HepG2 (cell line): Measurements from ENCODE around the gene SWSAP1. TPM values are rescaled to one million over a fixed set of nuclear protein-coding genes. Genes with fewer than 3 reads are reported as not detected.

ENCODE experiments used
- CCAR2 ChIP-seq: fragments of 200-400 bp; formaldehyde crosslinking; optimal IDR thresholded peaks from 2 replicates; pipeline ENCODE3; 2018; ENCODE audit warnings: low read depth, mild to moderate bottlenecking, low read length, moderate library complexity
- GABPA ChIP-seq, 2 experiments: IDR thresholded peaks; 2 replicates each; pipeline ENCODE4 v1.6.1; 2011 to 2016; ENCODE audit warnings: low read depth in 2 of 2, low read length in 1 of 2, missing biosample characterization in 1 of 2, missing genetic modification characterization in 1 of 2
- HOXA3 ChIP-seq: sonication (generic); formaldehyde crosslinking; IDR thresholded peaks from 2 replicates; pipeline ENCODE4 v1.5.0; 2020; ENCODE audit warnings: missing genetic modification reagents
- KDM5B ChIP-seq: sonication (generic); formaldehyde crosslinking; IDR thresholded peaks from 2 replicates; pipeline ENCODE4 v1.4.0; 2020; ENCODE audit warnings: missing genetic modification reagents, mild to moderate bottlenecking, borderline replicate concordance
- MEIS1 ChIP-seq: sonication (generic); formaldehyde crosslinking; IDR thresholded peaks from 2 replicates; pipeline ENCODE4 v1.9.0; 2021; ENCODE audit warnings: mild to moderate bottlenecking, missing genetic modification reagents, moderate library complexity, borderline replicate concordance
- ZNF383 ChIP-seq: sonication (generic); formaldehyde crosslinking; IDR thresholded peaks from 2 replicates; pipeline ENCODE4 v1.4.0; 2020; ENCODE audit warnings: missing genetic modification reagents, mild to moderate bottlenecking, borderline replicate concordance
- ZNF570 ChIP-seq: sonication (generic); formaldehyde crosslinking; IDR thresholded peaks from 2 replicates; pipeline ENCODE4 v1.4.0; 2020; ENCODE audit warnings: mild to moderate bottlenecking, missing genetic modification reagents, borderline replicate concordance
- ZNF75D ChIP-seq: sonication (generic); formaldehyde crosslinking; IDR thresholded peaks from 2 replicates; pipeline ENCODE4 v1.8.1; 2023; ENCODE audit warnings: missing genetic modification reagents, mild to moderate bottlenecking, borderline replicate concordance
- ZNF782 ChIP-seq: sonication (generic); formaldehyde crosslinking; IDR thresholded peaks from 2 replicates; pipeline ENCODE4 v1.4.0; 2020; ENCODE audit warnings: missing genetic modification reagents, mild to moderate bottlenecking, borderline replicate concordance
- ZSCAN31 ChIP-seq: sonication (generic); formaldehyde crosslinking; IDR thresholded peaks from 2 replicates; pipeline ENCODE4 v1.5.0; 2020; ENCODE audit warnings: low read depth, mild to moderate bottlenecking, missing genetic modification reagents
- polyA plus RNA-seq, 8 experiments: library from polyadenylated mRNA; depleted of rRNA in 3 of 8; stranded (reverse) in 7 of 8; unstranded in 1 of 8; fragments of >200 nt; fragmentation: Illumina TruSeq in 4 of 8; extraction: Trizol in 4 of 8; gene quantifications; 2 replicates each; pipeline versions ENCODE4 v1.2.1 to v1.2.3, GENCODE V29; 2011 to 2016; ENCODE audit warnings: low read depth in 4 of 8, missing spikeins in 1 of 8, mixed read lengths in 1 of 8; ENCODE audit not compliant: insufficient read depth in 1 of 8
- total RNA-seq, 5 experiments: library from RNA; depleted of rRNA; stranded (reverse); fragments of >200 nt; fragmentation: Illumina TruSeq; extraction: Trizol; gene quantifications; 2 replicates each; pipeline ENCODE4 v1.2.3, GENCODE V29; 2016; ENCODE audit warnings: low read depth in 1 of 5
- TF ChIP-seq, protein P1 (sequence below): sonication (generic); formaldehyde crosslinking; IDR thresholded peaks from 2 replicates; pipeline ENCODE4 v1.4.0; 2020; ENCODE audit warnings: missing genetic modification reagents
- TF ChIP-seq, protein P2 (sequence below), 2 experiments: IDR thresholded peaks; 2 replicates each; pipeline ENCODE4 v1.6.1; 2011 to 2012; ENCODE audit warnings: low read length in 2 of 2, borderline replicate concordance in 1 of 2, low read depth in 1 of 2, mild to moderate bottlenecking in 1 of 2, moderate library complexity in 1 of 2
- TF ChIP-seq, protein P3 (sequence below): fragments of 450-650 bp; IDR thresholded peaks from 2 replicates; pipeline ENCODE4 v1.6.1; 2017

Gene SWSAP1
- total and polyA plus RNA-seq, 2 of the 13 experiments (the other 11 are each of a cell fraction or from before 2014, with no cell fraction given) = 2.7 to 3.3 TPM

DNA sequence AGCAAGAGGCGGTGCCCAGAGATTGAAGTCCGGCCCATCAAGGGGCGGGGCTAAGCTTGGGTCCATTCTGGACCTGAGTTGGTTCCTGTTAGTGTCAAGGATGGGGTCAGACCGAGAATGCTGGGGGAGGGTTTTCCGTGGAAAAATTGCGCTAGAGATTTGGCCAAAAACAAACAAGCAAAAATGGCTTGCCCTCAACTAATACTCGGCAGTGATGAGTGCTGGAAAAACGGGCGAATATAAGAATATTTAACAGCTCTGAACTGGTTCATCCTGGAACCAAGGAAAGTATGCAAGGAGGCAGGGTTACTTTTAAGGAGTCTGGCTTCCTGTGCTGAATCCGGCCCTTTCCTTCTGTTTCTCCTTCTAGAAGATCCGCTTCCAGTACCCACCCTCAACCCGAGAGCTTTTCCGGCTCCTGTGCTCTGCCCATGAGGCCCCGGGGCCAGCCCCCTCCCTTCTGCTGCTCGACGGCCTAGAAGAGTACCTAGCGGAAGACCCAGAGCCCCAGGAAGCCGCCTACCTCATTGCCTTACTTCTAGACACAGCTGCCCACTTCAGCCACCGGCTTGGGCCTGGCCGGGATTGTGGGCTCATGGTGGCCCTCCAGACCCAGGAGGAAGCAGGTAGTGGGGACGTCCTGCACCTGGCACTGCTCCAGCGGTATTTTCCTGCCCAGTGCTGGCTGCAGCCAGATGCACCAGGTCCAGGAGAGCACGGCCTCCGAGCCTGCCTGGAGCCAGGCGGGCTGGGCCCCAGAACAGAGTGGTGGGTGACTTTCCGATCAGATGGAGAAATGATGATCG is 880 bp downstream of the SWSAP1 start (continued):
- TF ChIP-seq GABPA (IDR thresholded peaks at IDR 0.05; ENCODE audit: low read depth, low read length) (no peak), GABPA (CRISPR knock-in tag; IDR thresholded peaks at IDR 0.05; ENCODE audit: low read depth) (no peak), KDM5B (CRISPR knock-in tag) (0 out of 2 replicates have a peak, but pooled peaks have one; percentile 33), HOXA3 (CRISPR knock-in tag) (no peak; the same call in 1 of the 2 replicates), ZNF383 (CRISPR knock-in tag) (peak; percentile 75; the same call in 1 of the 2 replicates), ZNF570 (0 out of 2 replicates have a peak, but pooled peaks have one; percentile 61), CCAR2 (no peak), ZNF75D (CRISPR knock-in tag) (no peak), MEIS1 (CRISPR knock-in tag) (0 out of 2 replicates have a peak, but pooled peaks have one; percentile 48), ZSCAN31 (CRISPR knock-in tag) (peak; percentile 80; the same call in 1 of the 2 replicates), ZNF782 (CRISPR knock-in tag) (peak; percentile 25; the same call in 1 of the 2 replicates)
- TF ChIP-seq, protein P1, sequence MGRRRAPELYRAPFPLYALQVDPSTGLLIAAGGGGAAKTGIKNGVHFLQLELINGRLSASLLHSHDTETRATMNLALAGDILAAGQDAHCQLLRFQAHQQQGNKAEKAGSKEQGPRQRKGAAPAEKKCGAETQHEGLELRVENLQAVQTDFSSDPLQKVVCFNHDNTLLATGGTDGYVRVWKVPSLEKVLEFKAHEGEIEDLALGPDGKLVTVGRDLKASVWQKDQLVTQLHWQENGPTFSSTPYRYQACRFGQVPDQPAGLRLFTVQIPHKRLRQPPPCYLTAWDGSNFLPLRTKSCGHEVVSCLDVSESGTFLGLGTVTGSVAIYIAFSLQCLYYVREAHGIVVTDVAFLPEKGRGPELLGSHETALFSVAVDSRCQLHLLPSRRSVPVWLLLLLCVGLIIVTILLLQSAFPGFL (CRISPR knock-in tag) = no peak
- TF ChIP-seq, protein P2, sequence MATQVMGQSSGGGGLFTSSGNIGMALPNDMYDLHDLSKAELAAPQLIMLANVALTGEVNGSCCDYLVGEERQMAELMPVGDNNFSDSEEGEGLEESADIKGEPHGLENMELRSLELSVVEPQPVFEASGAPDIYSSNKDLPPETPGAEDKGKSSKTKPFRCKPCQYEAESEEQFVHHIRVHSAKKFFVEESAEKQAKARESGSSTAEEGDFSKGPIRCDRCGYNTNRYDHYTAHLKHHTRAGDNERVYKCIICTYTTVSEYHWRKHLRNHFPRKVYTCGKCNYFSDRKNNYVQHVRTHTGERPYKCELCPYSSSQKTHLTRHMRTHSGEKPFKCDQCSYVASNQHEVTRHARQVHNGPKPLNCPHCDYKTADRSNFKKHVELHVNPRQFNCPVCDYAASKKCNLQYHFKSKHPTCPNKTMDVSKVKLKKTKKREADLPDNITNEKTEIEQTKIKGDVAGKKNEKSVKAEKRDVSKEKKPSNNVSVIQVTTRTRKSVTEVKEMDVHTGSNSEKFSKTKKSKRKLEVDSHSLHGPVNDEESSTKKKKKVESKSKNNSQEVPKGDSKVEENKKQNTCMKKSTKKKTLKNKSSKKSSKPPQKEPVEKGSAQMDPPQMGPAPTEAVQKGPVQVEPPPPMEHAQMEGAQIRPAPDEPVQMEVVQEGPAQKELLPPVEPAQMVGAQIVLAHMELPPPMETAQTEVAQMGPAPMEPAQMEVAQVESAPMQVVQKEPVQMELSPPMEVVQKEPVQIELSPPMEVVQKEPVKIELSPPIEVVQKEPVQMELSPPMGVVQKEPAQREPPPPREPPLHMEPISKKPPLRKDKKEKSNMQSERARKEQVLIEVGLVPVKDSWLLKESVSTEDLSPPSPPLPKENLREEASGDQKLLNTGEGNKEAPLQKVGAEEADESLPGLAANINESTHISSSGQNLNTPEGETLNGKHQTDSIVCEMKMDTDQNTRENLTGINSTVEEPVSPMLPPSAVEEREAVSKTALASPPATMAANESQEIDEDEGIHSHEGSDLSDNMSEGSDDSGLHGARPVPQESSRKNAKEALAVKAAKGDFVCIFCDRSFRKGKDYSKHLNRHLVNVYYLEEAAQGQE (IDR thresholded peaks at IDR 0.05; ENCODE audit: borderline replicate concordance in 1 of 2, low read depth in 1 of 2, low read length in 2 of 2) = peak in 1 of 2 experiments; percentile 24; a peak in 1 of 4 replicates
- TF ChIP-seq, protein P3, sequence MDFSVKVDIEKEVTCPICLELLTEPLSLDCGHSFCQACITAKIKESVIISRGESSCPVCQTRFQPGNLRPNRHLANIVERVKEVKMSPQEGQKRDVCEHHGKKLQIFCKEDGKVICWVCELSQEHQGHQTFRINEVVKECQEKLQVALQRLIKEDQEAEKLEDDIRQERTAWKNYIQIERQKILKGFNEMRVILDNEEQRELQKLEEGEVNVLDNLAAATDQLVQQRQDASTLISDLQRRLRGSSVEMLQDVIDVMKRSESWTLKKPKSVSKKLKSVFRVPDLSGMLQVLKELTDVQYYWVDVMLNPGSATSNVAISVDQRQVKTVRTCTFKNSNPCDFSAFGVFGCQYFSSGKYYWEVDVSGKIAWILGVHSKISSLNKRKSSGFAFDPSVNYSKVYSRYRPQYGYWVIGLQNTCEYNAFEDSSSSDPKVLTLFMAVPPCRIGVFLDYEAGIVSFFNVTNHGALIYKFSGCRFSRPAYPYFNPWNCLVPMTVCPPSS = no peak
